DMS53 treated with DMSO at 0.1 percent for 48 hours (cell line): ENCODE measurements around the gene PDLIM4.

ENCODE experiments used
- DNase-seq: peaks from one replicate; lab custom pipeline; 2025; ENCODE audit not compliant: unreplicated experiment; lab: John Stamatoyannopoulos, UW

Gene PDLIM4

GRCh38 chr5:132266031-132266835 lies 8.7 kb downstream of the PDLIM4 start:
- no peak for DNase-seq

- DNase-seq = no peak
Observed at GRCh38 chr5:132266836-132267160, 9.3 kb downstream of the PDLIM4 start.

- no peak for DNase-seq
Observed at GRCh38 chr5:132267166-132267739, 9.8 kb downstream of the PDLIM4 start.

GRCh38 chr5:132267931-132268768 lies 10.7 kb downstream of the PDLIM4 start:
- DNase-seq = no peak

- no peak for DNase-seq
Observed at GRCh38 chr5:132268769-132269551, 11.5 kb downstream of the PDLIM4 start.

- DNase-seq = no peak
Observed at GRCh38 chr5:132269635-132270334, 12.3 kb downstream of the PDLIM4 start.

GRCh38 chr5:132270335-132270665 lies 12.8 kb downstream of the PDLIM4 start:
- no peak for DNase-seq

- DNase-seq = no peak
Observed at GRCh38 chr5:132270706-132271105, 13.2 kb downstream of the PDLIM4 start.

GRCh38 chr5:132271251-132272246 lies 14.1 kb downstream of the PDLIM4 start:
- no peak for DNase-seq

GRCh38 chr5:132272311-132273210 lies 15.1 kb downstream of the PDLIM4 start:
- peak; percentile 21 for DNase-seq

GRCh38 chr5:132273631-132274030 lies 16.1 kb downstream of the PDLIM4 start:
- no peak for DNase-seq

GRCh38 chr5:132274050-132274792 lies 16.7 kb downstream of the PDLIM4 start:
- DNase-seq = no peak

- DNase-seq = no peak
Observed at GRCh38 chr5:132275367-132276220, 18.1 kb downstream of the PDLIM4 start.

GRCh38 chr5:132277256-132277655 lies 19.8 kb downstream of the PDLIM4 start:
- no peak for DNase-seq

- DNase-seq = no peak
Observed at GRCh38 chr5:132277971-132278853, 20.7 kb downstream of the PDLIM4 start.

GRCh38 chr5:132279801-132280200 lies 22.3 kb downstream of the PDLIM4 start:
- no peak for DNase-seq
